DOHH2 (cell line): ENCODE data around the gene FTCD.

Experiments
- CTCF ChIP-seq: fragments of 200-600 bp; sonication (generic); IDR thresholded peaks from one replicate; pipeline ENCODE4 v1.5.1; 2014; ENCODE audit warnings: antibody characterized with exemption, mild to moderate bottlenecking, low read depth, low read length; ENCODE audit not compliant: poor library complexity, severe bottlenecking
- EZH2phosphoT487 ChIP-seq: fragments of 200-600 bp; sonication (generic); IDR thresholded peaks from 2 replicates; pipeline ENCODE4 v1.6.1; 2017; ENCODE audit warnings: borderline replicate concordance, mild to moderate bottlenecking, antibody characterized with exemption, low read length, moderate library complexity, mixed read lengths

GRCh38 chr21:46113497-46114176 lies 41.7 kb downstream of the FTCD start:
- TF ChIP-seq CTCF (no peak), EZH2phosphoT487 (no peak)
